H7 (cell line): ENCODE results near the gene FER. TPM values are rescaled to one million over a fixed set of nuclear protein-coding genes. Genes with fewer than 3 reads are reported as not detected.
"Not testable (repeated sequence)": the region's sequence is repeated elsewhere in the genome, so short reads cannot be mapped to it uniquely, and the experiment has no call there.

Experiments
- DNase-seq: peaks from one replicate; pipeline ENCODE4 v3.0.0; 2012
- H3K27me3 ChIP-seq: 2 replicates; pipeline ENCODE4 v1.6.0; 2011; ENCODE audit warnings: mild to moderate bottlenecking, low read length; ENCODE audit not compliant: control insufficient read depth, insufficient read depth
- H3K36me3 ChIP-seq: replicated peaks from 2 replicates; pipeline ENCODE4 v1.5.1; 2011; ENCODE audit warnings: low read length; ENCODE audit not compliant: control insufficient read depth, insufficient read depth
- H3K4me3 ChIP-seq: 2 replicates; pipeline ENCODE4 v1.5.1; 2011; ENCODE audit warnings: low read depth, mild to moderate bottlenecking, control low read depth, low read length, moderate library complexity; ENCODE audit not compliant: insufficient read depth
- total RNA-seq: library from RNA; depleted of rRNA; stranded (reverse); fragments of >200 nt; shearing (Covaris generic); gene quantifications from 2 replicates; pipeline ENCODE4 v1.2.3, GENCODE V29; 2014

FER gene
- total RNA-seq, 1 experiment from 2014 or later: 6.7 TPM

DNA sequence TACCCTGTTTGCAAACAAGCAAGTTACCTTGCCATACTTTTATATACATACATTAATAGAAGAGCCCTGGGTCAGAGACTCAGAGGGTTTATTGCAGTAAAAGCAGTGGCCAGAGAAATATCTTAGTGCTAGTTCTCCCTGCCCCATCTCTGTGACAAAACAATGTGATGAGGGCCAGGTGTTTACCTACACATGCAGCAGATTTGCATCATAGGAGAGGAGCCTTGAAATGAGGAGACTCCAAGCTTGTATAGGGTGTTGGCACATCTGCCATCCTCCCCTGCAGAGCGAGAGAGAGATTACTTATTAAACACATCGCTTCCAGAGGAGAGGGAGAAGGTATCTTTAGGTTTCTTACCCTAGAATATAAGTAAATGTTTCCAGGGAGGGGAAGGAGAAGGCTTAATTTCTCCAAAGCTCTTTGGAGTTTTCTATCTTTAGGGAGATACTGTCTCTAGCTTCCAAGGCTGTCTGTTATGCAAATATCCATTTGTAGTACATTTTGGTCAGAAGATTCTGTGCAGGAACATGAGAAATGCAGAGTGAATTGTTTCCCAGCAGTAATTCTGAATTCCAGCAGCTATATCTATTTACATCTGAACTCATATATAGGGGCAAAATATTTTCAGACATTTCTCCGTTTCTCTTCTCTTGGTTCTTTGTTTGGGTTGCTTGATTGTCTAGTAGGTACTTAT is 15.7 kb downstream of the FER start:
- H3K4me3 ChIP-seq: no peak overlapping the region
- no peaks in the 10 kb centered on the region; the same call in 1 of the 2 replicates for H3K36me3 ChIP-seq
- no peak for DNase-seq
- no peaks in the 10 kb centered on the region for H3K27me3 ChIP-seq

DNA sequence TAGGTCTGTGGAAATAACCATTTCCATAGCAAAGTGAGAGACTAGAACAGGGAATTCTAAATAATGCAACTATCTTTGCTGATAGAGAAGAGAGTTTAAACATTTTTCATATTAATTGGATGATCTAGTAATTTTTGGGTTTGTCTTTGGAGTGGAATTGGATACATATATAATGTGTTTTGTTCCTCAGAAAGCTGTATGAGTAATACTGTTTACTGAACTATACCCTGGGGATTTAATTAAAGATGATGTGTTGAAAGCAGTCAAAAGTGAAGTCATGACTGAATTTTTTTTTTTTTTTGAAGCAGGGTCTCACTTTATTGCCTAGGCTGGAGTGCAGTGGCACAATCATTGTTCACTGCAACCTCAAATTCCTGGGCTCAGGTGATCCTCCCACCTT is 17.9 kb downstream of the FER start:
- no peak for DNase-seq
- Histone ChIP-seq H3K4me3 (no peak overlapping the region), H3K27me3 (no peaks in the 10 kb centered on the region), H3K36me3 (no peaks in the 10 kb centered on the region; the same call in 1 of the 2 replicates)

DNA sequence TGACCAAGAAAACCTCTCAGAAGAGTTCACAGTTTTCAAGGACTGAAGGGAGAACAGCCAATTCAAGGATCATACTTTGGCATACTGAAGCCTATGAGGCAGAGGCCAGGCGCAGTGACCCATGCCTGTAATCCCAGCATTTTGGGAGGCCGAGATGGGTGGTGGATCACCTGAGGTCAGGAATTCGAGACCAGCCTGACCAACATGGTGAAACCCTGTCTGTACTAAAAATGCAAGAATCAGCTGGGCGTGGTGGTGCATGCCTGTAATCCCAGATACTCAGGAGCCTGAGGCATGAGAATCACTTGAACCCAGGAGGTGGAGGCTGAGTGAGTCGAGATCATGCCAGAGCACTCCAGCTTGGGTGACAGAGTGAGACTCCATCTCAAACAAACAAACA is 19.2 kb downstream of the FER start:
- H3K4me3 ChIP-seq, H3K27me3 ChIP-seq, H3K36me3 ChIP-seq, DNase-seq: not testable (repeated sequence)

DNA sequence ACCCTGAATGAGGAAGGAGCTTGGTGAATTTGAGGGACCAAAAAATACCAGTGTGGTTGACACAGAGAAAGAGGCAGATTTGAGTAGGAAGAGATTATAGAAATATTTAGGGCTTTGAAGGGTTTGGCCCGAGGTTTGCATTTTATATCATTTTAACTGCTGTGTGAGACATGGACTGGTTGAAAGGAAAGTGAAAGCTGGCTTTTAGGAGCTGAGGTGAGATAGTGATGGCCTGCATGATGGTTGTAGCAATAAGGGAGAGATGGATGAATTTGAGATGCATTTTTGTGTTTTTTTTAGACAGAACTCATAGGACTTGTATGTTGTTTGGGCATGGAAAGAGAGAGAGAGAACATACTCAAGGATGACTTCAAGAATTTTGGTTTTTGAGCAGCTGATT is 21.7 kb downstream of the FER start:
- Histone ChIP-seq H3K4me3 (no peak overlapping the region), H3K27me3 (no peaks in the 10 kb centered on the region), H3K36me3 (no peaks in the 10 kb centered on the region; the same call in 1 of the 2 replicates)
- DNase-seq: no peak

DNA sequence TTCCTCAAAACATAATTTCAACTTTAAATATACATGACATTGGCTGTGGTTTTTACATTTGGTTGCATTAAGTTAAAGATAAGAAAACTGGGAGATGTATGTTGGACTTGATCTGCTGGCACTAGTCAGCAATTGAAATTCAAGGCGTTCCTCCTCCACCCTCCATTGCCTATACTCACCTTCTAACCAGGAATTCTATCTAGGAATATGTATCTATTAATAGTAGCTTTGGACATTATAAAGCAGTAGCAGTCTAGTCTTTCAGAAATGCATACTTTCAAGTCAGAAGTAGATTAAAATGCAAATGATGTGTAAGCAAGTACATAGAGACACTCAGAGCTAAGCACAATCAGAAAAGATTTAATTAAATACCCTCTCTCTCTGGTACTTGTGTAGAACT is 24.9 kb downstream of the FER start:
- Histone ChIP-seq H3K4me3 (no peak overlapping the region), H3K27me3 (no peaks in the 10 kb centered on the region)
- no peak for DNase-seq

DNA sequence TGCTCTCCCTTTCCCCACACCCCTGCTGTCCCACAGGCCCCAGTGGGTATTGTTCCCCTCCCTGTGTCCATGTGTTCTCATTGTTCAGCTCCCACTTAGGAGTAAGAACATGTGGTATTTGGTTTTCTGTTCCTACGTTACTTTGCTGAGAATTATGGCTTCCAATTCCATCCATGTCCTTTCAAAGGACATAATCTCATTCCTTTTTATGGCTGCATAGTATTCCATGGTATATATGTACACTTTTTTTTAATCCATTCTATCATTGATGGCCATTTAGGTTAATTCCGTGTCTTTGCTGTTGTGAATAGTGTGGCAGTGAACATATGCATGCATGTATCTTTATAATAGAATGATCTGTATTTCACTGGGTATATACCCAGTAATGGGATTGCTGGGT is 25.6 kb downstream of the FER start:
- H3K36me3 ChIP-seq: no peaks in the 10 kb centered on the region
- H3K4me3 ChIP-seq: no peak overlapping the region
- DNase-seq: no peak
- no peaks in the 10 kb centered on the region for H3K27me3 ChIP-seq

More for the DNA sequence above, 24.9 kb downstream of the FER start:
- no peaks in the 10 kb centered on the region for H3K36me3 ChIP-seq

DNA sequence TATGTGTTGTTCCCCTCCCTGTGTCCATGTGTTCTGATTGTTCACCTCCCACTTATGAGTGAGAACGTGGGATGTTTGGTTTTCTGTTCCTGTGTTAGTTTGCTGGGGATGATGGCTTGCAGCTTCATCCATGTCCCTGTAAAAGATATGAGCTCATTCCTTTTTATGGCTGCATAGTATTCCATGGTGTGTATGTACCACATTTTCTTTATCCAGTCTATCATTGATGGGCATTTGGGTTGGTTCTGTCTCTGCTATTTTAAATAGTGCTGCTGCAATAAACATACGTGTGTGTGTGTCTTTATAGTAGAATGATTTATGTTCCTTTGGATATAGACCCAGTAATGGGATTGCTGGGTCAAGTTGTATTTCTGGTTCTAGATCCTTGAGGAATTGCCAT is 26.4 kb downstream of the FER start:
- DNase-seq, H3K4me3 ChIP-seq, H3K27me3 ChIP-seq, H3K36me3 ChIP-seq: not testable (repeated sequence)

DNA sequence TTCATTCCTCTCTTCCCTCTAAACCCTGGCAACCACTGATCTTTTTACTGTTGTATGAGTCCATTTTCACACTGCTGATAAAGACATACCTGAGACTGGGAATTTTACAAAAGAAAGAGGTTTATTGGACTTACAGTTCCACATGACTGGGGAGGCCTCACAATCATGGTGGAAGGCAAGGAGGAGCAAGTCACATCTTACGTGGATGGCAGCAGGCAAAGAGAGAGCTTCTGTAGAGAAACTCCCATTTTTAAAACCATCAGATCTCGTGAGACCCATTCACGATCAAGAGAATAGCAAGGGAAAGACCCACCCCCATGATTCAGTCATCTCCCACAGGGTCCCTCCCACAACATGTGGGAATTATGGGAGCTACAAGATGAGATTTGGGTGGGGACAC is 29.9 kb downstream of the FER start:
- not testable (repeated sequence) for H3K36me3 ChIP-seq, H3K27me3 ChIP-seq, H3K4me3 ChIP-seq, DNase-seq

DNA sequence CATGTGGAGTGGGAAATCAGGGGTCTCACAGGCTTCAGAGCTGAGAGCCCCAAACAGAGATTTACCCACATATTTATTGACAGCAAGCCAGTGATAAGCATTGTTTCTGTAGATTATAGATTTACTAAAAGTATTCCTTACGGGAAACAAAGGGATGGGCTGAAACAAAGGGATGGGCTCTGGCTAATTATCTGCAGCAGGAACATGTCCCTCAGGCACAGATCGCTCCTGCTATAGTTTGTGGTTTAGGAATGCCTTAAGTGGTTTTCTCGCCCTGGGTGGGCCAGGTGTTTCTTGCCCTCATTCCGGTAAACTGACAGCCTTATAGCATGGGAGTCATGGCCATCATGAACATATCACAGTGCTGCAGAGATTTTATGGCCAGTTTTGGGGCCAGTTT is 36.9 kb downstream of the FER start:
- DNase-seq, H3K36me3 ChIP-seq, H3K4me3 ChIP-seq, H3K27me3 ChIP-seq: not testable (repeated sequence)

DNA sequence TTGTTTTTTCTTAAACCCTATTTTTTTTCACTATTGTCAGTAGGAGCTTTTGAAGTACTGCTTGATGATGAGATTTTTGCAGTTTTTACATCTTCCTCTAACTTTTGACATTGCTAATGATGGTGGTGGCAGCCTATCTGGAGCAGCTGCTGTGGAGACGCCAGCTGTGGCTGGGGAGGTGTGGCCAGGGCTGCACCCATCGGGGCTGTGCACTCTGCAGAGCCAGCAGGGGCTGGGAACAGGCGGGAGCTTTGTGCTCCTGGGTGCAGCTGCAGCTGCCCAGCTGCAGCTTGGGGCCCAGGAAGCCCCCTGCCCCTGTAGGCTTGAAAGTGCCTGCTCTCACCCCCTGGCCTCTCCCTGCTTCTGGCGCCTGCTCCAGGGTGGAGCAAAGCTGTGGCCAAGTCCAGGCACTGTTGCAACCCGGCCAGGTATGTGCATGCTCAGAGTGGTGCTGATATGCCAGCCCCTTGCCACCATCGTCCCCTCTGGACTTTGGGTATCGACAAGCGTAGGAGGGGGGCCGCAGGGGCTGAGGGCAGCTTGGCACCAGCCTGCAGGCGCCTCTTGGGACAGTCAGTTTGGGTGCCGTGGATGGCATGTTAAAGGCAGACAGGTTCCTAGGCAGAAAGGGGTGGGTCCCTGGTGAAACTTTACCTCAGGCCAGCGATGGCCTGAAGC is 39.2 kb downstream of the FER start:
- peaks cover 5% of the 10 kb centered on the region for H3K36me3 ChIP-seq
- no peak overlapping the region for H3K4me3 ChIP-seq
- peak; percentile 8 for DNase-seq
- H3K27me3 ChIP-seq: no peaks in the 10 kb centered on the region

DNA sequence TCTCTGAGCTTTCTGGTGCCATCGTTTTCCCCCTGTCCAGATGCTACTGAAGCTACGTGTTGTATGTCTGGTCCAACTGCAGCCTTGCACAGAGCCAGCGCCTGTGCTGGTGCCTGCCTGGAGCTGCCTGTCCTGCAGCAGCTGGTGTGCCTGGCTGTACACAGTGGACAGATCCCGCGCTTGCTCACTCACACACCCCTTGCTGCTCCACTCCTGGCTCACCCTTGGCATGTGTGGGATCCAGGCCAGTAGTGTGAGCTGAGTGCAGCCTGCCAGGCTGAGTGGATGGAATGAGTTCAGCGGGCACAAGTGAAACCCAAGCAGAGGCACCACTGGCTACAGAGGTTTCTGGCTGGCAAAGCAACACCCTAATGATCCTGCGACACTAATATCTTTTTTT is 40.4 kb downstream of the FER start:
- no peak overlapping the region for H3K4me3 ChIP-seq
- no peak for DNase-seq
- H3K27me3 ChIP-seq: no peaks in the 10 kb centered on the region
- H3K36me3 ChIP-seq: peaks cover 5% of the 10 kb centered on the region

DNA sequence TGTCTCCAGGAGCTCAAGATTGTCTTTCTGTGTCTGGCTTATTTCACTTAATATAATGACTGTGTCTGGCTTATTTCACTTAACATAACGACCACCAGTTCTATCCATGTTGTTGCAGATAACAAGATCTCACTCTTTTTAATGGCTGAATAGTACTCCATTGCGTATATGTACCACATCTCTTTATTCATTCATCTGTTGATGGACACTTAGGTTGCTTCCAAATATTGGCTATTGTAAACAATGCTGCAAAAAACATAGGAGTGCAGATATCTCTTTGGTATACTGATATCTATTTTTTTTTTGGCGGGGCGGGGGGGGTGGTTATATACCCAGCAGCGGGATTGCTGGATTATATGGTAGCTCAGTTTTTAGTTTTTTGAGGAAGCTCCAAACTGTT is 45.5 kb downstream of the FER start:
- no peaks in the 10 kb centered on the region for H3K27me3 ChIP-seq
- no peaks in the 10 kb centered on the region; the same call in 1 of the 2 replicates for H3K36me3 ChIP-seq
- no peak overlapping the region for H3K4me3 ChIP-seq
- no peak for DNase-seq

DNA sequence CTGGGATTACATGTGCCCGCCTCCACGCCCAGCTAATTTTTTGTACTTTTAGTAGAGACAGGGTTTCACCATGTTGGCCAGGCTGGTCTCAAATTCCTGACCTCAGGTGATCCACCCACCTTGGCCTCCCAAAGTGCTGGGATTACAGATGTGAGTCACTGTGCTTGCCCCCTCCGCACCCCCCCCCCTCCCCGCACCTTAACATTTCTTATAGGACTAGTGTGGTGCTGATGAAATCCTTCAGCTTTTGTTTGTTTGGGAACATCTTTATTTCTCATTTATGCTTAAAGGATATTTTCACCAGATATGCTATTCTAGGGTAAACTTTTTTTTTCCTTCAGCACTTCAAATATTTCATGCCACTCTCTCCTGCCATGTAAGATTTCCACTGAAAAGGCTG is 46.7 kb downstream of the FER start:
- H3K27me3 ChIP-seq, DNase-seq, H3K4me3 ChIP-seq, H3K36me3 ChIP-seq: not testable (repeated sequence)

DNA sequence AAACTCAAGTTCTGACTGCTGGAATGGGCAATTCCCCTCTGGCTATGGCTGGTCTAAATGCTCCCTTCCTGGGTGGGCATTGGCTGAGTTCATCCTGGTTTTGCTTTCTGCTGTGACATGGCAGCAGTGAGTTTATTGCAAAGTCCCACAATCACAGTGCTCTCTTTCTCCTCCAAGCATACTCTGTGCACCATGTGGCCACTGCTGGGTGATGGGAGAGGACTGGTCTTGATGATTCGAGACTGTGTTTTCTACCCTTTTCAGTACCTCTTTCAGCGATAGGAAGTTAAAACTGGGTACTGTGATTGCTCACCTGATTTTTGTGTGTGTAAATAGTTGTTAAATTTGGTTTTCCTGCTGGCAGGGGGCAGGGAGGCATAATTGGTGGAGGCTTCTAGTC is 49.7 kb downstream of the FER start:
- Histone ChIP-seq H3K36me3 (no peaks in the 10 kb centered on the region; the same call in 1 of the 2 replicates), H3K27me3 (no peaks in the 10 kb centered on the region), H3K4me3 (no peak overlapping the region)
- DNase-seq: no peak

DNA sequence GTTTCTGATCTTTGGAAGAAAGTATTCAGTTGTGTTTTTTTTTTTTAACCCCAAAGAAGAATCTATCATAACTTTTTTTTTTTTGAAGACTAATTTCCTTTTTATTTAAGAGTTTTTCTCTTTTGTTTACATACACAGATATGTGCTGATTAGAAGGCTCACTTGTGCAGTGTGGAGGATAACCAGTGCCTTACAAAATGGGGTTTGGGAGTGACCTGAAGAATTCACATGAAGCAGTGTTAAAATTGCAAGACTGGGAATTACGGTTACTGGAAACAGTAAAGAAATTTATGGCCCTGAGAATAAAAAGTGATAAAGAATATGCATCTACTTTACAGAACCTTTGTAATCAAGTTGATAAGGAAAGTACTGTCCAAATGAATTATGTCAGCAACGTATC is 50.3 kb downstream of the FER start:
- no peak for DNase-seq
- no peak overlapping the region for H3K4me3 ChIP-seq
- no peaks in the 10 kb centered on the region for H3K27me3 ChIP-seq
- H3K36me3 ChIP-seq: no peaks in the 10 kb centered on the region; the same call in 1 of the 2 replicates
